ENCODE data around the gene AXIN1.
"Not testable (repeated sequence)": the region's sequence is repeated elsewhere in the genome, so short reads cannot be mapped to it uniquely, and the experiment has no call there.

The AXIN1 gene, protein sequence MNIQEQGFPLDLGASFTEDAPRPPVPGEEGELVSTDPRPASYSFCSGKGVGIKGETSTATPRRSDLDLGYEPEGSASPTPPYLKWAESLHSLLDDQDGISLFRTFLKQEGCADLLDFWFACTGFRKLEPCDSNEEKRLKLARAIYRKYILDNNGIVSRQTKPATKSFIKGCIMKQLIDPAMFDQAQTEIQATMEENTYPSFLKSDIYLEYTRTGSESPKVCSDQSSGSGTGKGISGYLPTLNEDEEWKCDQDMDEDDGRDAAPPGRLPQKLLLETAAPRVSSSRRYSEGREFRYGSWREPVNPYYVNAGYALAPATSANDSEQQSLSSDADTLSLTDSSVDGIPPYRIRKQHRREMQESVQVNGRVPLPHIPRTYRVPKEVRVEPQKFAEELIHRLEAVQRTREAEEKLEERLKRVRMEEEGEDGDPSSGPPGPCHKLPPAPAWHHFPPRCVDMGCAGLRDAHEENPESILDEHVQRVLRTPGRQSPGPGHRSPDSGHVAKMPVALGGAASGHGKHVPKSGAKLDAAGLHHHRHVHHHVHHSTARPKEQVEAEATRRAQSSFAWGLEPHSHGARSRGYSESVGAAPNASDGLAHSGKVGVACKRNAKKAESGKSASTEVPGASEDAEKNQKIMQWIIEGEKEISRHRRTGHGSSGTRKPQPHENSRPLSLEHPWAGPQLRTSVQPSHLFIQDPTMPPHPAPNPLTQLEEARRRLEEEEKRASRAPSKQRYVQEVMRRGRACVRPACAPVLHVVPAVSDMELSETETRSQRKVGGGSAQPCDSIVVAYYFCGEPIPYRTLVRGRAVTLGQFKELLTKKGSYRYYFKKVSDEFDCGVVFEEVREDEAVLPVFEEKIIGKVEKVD

DNA sequence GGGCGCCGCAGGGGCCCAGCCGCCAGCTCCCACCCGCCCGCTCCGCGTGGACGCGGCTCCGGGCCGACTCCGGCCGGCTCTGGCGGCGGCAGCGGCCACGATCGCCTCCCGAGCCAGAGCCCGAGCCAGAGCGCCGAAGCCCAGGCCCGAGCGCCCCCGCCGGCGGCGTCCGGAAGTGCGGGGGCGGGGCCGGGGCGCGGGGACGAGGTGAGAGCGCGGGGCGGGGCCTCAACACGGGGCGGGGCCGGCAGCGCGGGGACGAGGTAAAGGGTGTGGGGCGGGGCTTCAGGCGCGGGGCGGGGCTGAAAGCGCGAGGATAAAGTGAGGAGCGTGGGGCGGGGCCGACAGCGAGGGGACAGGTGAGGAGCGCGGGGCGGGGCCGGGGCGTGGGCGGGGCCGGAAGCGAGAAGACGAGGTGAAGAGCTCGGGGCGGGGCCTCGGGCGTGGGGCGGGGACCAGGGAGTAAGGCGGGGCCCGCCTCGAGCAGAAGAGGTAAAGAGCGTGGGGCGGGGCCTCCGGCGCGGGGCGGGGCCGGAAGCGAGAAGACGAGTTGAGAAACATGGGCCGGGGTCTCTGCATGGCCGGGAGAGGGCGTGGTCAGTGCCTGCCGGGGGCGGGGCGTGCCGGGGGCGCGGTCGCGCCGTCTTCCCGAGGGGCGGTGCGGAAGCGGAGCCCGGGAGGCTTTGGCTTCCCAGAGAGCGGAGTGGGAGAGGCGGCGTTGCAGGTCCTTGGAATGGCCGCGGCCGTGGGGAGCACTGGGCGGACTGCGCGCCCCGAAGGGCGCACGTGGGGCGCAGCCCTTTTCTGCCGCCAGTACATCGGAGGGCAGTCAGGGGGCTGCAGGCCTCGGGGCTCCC, at the start of gene AXIN1:
AXIN1 (minus strand) TSS at position 177 of the 857 bp plus-strand sequence. CDS start 5,698 bp downstream, outside the sequence.
- peak; percentile 99 for DNase-seq

- DNase-seq: peak; percentile 97
These were observed 49.2 kb upstream of the AXIN1 start, which contains the start of gene DECR2 for GRCh38 chr16:401468-402348. DECR2 (plus strand) TSS chr16:401885; CDS start chr16:401964, 79 bp downstream.

DNA sequence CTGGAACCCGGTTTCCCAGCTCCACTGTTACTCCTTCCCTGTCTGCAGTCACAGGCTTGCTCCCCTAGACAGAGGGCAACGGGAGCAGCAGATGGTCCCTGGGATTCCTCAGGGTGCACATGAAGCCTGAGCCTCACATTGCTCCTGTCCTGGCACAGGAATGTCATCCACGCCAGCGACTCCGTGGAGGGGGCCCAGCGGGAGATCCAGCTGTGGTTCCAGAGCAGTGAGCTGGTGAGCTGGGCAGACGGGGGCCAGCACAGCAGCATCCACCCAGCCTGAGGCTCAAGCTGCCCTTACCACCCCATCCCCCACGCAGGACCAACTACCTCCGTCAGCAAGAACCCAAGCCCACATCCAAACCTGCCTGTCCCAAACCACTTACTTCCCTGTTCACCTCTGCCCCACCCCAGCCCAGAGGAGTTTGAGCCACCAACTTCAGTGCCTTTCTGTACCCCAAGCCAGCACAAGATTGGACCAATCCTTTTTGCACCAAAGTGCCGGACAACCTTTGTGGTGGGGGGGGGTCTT, 47.6 kb upstream of the AXIN1 start:
- DNase-seq: no peak

GRCh38 chr16:399340-400019, 47.0 kb upstream of the AXIN1 start:
- no peak for DNase-seq

DNA sequence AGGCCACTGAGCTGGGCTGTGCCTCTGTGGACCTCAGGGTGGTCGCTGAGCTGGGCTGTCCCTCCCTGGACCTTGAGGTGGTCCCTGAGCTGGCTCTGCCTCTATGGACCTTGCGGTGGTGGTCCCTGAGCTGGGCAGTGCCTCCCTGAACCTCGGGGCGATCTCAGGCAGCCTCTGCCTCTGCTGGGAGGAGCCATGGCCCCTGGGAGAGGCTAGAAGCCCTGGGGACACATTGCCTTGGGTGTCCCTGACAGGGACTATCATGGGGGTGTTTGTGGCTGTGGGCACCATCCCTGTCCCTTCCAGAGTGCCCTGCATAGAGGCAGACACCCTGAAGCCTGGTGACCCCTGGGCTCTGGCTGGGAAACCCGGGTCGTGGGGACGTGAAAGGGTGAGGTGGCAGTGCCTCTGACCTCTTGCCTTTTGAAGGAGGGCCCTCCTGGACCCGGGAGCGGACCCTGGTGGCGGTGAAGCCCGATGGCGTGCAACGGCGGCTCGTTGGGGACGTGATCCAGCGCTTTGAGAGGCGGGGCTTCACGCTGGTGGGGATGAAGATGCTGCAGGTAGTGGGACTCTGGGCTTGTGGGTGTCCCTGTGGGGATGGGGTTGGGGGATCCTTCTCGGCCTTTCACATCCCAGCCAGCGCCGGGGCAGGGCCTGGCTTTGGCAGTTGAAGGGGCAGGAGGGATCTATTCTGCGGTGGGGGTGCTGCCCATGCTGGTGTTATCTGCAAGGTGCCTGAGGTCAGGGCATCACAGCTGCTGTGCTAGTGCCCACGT, 46.2 kb upstream of the AXIN1 start:
- no peak for DNase-seq

DNA sequence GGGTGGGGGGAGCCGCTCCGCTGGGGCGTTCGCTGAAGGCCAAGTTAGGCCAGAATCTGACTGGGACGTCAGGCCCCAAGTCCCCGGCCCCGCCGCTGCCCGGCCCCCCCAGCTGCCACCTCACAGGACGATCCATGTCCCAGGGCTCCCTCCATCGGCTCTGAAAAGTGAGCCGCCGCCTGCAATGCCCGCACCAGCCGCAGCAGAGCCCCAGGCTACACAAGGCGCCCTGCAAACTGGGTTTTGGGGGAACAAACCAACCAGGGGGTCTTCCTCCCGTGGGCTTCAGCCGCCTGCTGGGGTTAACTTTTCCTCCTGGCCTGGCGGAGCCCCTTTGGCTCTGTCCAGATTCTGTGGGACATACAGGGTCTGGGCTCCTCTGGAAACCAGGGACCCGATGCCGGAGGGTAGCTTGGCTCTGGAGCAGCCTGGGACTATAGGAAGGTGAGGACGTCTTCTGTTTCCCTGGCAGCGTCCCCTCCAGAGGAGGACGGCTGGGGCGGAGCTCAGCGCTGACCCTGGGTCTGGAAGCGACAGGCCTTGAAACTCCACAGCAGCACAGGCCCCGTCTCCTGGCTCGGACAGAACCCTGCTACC, 45.3 kb upstream of the AXIN1 start:
- peak; percentile 18 for DNase-seq

- peak; percentile 24 for DNase-seq
These were observed 44.7 kb upstream of the AXIN1 start, which contains the start of gene NME4 for GRCh38 chr16:397135-397661. NME4 (plus strand) TSS chr16:397199; CDS start chr16:397223, 24 bp downstream.

DNA sequence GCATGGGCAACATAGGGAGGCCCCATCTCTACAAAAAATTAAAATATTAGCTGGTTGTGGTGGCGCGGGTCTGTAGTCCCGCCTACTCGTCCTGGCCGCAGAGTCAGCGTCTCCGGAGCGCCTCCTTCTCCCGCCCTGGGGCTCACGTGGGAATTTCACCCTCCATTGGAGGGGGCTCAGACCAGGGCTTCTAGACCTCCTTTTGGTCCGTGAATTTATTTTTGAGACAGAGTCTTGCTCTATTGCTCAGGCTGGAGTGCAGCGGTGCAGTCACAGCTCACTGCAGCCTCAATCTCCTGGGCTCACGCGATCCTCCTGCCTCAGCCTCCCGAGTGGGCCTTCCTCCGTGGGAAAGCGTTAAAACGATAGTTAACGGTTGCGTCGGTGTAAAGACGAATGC, 44.1 kb upstream of the AXIN1 start:
- DNase-seq: peak; percentile 8

GRCh38 chr16:396199-396598, 43.7 kb upstream of the AXIN1 start:
- DNase-seq: no peak

DNA sequence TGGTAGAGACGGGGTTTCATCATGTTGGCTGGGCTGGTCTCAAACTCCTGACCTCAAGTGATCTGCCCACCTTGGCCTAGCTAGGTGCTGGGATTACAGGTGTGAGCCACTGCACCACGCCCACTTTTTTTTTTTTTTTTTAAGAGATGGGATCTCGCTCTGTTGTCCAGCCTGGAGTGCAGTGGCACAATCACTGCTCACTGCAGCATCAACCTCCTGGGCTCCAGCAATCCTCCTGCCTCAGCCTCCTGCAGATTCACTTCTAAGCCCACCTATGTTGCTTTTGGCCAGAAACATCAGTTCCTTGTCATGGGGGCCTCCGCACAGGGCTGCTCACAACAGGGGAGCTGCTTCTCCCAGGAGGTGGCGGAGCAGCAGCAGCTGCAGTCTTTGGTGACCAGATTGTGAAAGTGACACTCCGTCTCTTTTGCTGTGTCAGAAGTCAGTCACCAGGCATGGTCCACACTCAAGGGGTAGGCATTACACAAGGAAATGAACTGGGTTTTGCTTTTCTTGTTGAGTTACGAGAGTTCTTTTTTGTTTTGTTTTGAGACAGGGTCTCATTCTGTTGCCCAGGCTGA, 40.0 kb upstream of the AXIN1 start:
- no peak for DNase-seq

GRCh38 chr16:391885-392335, 39.4 kb upstream of the AXIN1 start:
- peak; percentile 85 for DNase-seq

DNA sequence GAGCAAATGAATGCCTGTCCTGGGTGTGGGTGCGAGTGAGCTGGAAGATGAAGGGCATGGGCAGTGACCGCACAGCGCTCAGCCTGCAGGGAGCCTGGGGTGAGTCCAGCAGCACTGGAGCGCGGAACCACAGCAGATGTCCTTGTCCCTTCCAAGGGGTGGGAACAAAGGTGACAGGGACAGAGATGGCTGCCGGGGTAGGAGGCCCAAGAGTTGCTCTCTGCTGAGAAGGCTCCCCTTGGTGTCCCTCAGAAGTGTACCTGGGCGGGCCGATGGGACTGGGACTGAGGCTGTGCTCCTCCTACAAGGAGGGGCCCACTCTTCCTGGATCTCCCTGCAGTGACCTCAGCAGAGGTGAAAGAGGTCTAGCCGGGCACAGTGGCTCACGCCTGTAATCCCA, 36.8 kb upstream of the AXIN1 start:
- DNase-seq: no peak

GRCh38 chr16:387761-388666, 35.5 kb upstream of the AXIN1 start:
- not testable (repeated sequence) for DNase-seq

DNA sequence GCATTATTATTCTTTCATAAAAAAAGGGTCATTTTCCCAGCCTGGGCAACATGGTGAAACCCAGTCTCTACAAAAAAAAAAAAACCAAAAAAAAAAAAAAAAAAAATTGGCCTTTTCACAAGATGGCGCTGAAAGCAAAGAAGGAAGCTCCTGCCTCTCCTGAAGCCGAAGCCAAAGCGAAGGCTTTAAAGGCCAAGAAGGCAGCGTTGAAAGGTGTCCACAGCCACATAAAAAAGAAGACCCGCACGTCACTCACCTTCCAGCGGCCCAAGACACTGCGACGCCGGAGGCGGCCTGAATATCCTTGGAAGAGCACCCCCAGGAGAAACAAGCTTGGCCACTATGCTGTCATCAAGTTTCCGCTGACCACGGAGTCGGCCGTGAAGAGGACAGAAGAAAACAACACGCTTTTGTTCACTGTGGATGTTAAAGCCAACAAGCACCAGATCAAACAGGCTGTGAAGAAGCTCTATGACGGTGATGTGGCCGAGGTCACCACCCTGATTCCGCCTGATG, 34.2 kb upstream of the AXIN1 start:
- no peak for DNase-seq

DNA sequence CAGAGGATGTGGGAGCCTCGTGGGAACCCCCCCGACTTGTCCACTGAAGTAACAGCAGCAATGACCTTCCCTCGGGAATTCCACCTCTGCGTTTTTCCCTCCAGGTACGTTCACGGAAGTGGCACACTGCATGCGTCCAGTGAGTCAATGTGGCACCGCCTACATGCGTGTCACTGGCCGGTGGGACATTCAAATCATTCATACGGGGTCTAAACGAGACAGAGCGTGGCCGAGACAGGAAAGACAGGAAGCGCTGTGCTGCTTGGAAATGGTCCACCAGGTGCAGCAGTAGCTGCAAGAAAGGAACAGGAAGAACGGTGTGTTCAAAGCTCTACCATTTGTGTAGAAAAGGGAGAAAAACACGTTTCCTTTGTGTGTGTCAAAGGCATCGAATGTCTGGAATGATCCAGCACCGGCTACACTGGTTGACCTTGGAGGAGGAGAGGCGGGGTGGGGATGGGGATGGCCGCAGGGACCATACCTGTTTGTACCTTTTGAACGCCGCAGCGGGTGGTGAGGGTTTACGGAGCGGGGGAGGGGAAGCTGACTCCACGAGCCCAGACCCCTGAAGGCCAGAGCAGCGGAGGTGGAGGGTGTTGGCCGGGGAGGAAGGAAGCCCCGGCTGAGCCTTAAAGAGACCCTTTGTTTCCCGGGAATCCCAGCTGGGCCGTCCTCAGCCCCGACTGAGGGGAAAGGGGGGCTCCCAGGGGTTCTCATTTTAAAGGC, 31.0 kb upstream of the AXIN1 start:
- DNase-seq: peak; percentile 53
